PC-3 (cell line): Measurements from ENCODE around the gene TMCC3. TPM values are rescaled to one million over a fixed set of nuclear protein-coding genes. Genes with fewer than 3 reads are reported as not detected.

ENCODE experiments used
- ATAC-seq: fragments of 200-7000 bp; cut with Tn5 transposase; 2 replicates; pipeline ENCODE4 v1.9.1; 2020; ENCODE audit warnings: mild to moderate bottlenecking, moderate library complexity
- BruUV-seq: library from RNA; stranded (reverse); fragments of 400-500 nt; replicated peaks from 2 replicates; lab custom pipeline; 2021; lab: Mats Ljungman, UMichigan
- CTCF ChIA-PET: fragments of 300-600 bp; sonication (Branson Sonifier 250); formaldehyde crosslinking; loops from one replicate; lab custom pipeline; 2022; ENCODE audit warnings: antibody characterized with exemption; lab: Charles Lee
- POLR2A ChIA-PET: fragments of 300-600 bp; sonication (Branson Sonifier 250); formaldehyde crosslinking; loops from one replicate; lab custom pipeline; 2022; ENCODE audit warnings: antibody characterized with exemption; ENCODE audit not compliant: unreplicated experiment; lab: Charles Lee
- DNase-seq: peaks from one replicate; pipeline ENCODE4 v3.0.0-alpha.2; 2015
- H2AFZ ChIP-seq: fragments of 300-600 bp; sonication (generic); 2 replicates; pipeline ENCODE4 v1.6.0; 2016; ENCODE audit warnings: antibody characterized with exemption, low read length
- H3F3A ChIP-seq: fragments of 300-600 bp; sonication (generic); one replicate; pipeline ENCODE4 v1.6.0; 2017; ENCODE audit warnings: antibody characterized with exemption, low read length, control low read depth, mild to moderate bottlenecking; ENCODE audit not compliant: unreplicated experiment
- H3K27ac ChIP-seq: fragments of 300-600 bp; sonication (generic); 2 replicates; pipeline ENCODE4 v1.5.1; 2016; ENCODE audit warnings: mild to moderate bottlenecking, low read length
- H3K27me3 ChIP-seq: fragments of 300-600 bp; sonication (generic); 2 replicates; pipeline ENCODE4 v1.6.1; 2016; ENCODE audit warnings: low read length, mixed read lengths
- H3K36me3 ChIP-seq: fragments of 300-600 bp; sonication (generic); 2 replicates; pipeline ENCODE4 v1.6.1; 2016; ENCODE audit warnings: low read depth, mixed run types, low read length, mixed read lengths
- H3K4me1 ChIP-seq: fragments of 300-600 bp; sonication (generic); 2 replicates; pipeline ENCODE4 v1.5.1; 2016; ENCODE audit warnings: low read length; ENCODE audit not compliant: insufficient read depth
- H3K4me2 ChIP-seq: fragments of 300-600 bp; sonication (generic); 2 replicates; pipeline ENCODE4 v1.6.0; 2016; ENCODE audit warnings: low read length
- H3K4me3 ChIP-seq: fragments of 300-600 bp; sonication (generic); 2 replicates; pipeline ENCODE4 v1.5.1; 2016; ENCODE audit warnings: mild to moderate bottlenecking, low read length, mixed read lengths
- H3K79me2 ChIP-seq: fragments of 300-600 bp; sonication (generic); 2 replicates; pipeline ENCODE4 v1.6.1; 2017; ENCODE audit warnings: low read length, mixed read lengths
- H3K9ac ChIP-seq: fragments of 300-600 bp; sonication (generic); 2 replicates; pipeline ENCODE4 v1.6.0; 2016; ENCODE audit warnings: mild to moderate bottlenecking, low read length
- H3K9me2 ChIP-seq: fragments of 300-600 bp; sonication (generic); replicated peaks from 2 replicates; pipeline ENCODE4 v1.6.1; 2016; ENCODE audit warnings: mixed run types, low read length, mixed read lengths
- H3K9me3 ChIP-seq: fragments of 300-600 bp; sonication (generic); 2 replicates; pipeline ENCODE4 v1.6.1; 2016; ENCODE audit warnings: low read length, mixed read lengths
- H4K20me1 ChIP-seq: fragments of 300-600 bp; sonication (generic); 2 replicates; pipeline ENCODE4 v1.6.1; 2016; ENCODE audit warnings: low read length, mixed read lengths
- EZH2 ChIP-seq: fragments of 300-600 bp; sonication (generic); IDR thresholded peaks from one replicate; pipeline ENCODE4 v1.6.1; 2017; ENCODE audit warnings: antibody characterized with exemption, mild to moderate bottlenecking, low read length; ENCODE audit not compliant: unreplicated experiment
- EZH2phosphoT487 ChIP-seq: fragments of 300-600 bp; sonication (generic); IDR thresholded peaks from 2 replicates; pipeline ENCODE4 v1.6.1; 2018; ENCODE audit warnings: mild to moderate bottlenecking, antibody characterized with exemption, low read length, borderline replicate concordance
- intact Hi-C: fragments of 100-400 bp; cut with micrococcal nuclease; formaldehyde crosslinking; loops from 2 replicates; pipeline ENCODE4 v1.9.0; 2023
- total RNA-seq: library from RNA; depleted of rRNA; stranded (reverse); fragments of >200 nt; gene quantifications from 2 replicates; pipeline ENCODE4 v1.2.3, GENCODE V29; 2014
- TF ChIP-seq, protein P1 (sequence below): fragments of 300-600 bp; sonication (generic); conservative IDR thresholded peaks from 2 replicates; pipeline ENCODE4 v1.5.1; 2017; ENCODE audit warnings: antibody characterized with exemption, low read depth, mild to moderate bottlenecking, low read length

The TMCC3 gene
- total RNA-seq, 1 experiment from 2014 or later: 6.5 TPM

DNA sequence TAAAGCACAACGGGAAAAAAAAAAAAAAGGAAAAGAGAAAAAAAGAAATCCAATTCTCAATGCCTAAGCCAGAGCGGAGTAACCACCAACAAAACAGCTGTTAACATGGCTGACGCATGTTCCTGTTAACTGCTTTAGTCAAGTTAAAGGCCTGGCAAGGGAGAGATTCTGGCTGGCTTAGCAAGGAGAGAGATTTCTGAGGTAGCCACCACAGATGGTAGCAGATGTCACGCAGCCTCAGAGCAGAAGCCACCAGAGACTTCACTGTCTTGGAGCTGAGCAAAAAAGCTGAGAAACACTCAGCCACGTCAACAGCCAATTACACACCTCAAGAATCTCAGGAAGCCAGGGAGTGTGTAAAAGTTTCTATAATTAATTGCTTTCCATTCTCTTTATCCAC is 87.1 kb downstream of the TMCC3 start:
- ATAC-seq (no peak), DNase-seq (no peak)
- no peaks in the 10 kb centered on the region for H3K79me2 ChIP-seq
- no peak overlapping the region for H3K27ac ChIP-seq
- intact Hi-C loops: loop anchor here (5.0 kb wide), 3 partner anchors 34 to 84 kb away; no protein-coding TSS in a partner anchor
- H4K20me1 ChIP-seq: no peaks in the 10 kb centered on the region
- no peaks in the 10 kb centered on the region for H3F3A ChIP-seq
- CTCF ChIA-PET: no interaction called here
- H3K9me3 ChIP-seq: no peaks in the 10 kb centered on the region
- POLR2A ChIA-PET: no interaction called here
- H3K4me2 ChIP-seq: no peak overlapping the region
- H3K4me3 ChIP-seq: no peak overlapping the region
- no peaks in the 10 kb centered on the region for H3K27me3 ChIP-seq
- no peak overlapping the region for H3K9ac ChIP-seq
- no peaks in the 10 kb centered on the region for H3K36me3 ChIP-seq
- no peak overlapping the region for H2AFZ ChIP-seq
- TF ChIP-seq EZH2phosphoT487 (no peak), EZH2 (no peak)
- TF ChIP-seq, protein P1, sequence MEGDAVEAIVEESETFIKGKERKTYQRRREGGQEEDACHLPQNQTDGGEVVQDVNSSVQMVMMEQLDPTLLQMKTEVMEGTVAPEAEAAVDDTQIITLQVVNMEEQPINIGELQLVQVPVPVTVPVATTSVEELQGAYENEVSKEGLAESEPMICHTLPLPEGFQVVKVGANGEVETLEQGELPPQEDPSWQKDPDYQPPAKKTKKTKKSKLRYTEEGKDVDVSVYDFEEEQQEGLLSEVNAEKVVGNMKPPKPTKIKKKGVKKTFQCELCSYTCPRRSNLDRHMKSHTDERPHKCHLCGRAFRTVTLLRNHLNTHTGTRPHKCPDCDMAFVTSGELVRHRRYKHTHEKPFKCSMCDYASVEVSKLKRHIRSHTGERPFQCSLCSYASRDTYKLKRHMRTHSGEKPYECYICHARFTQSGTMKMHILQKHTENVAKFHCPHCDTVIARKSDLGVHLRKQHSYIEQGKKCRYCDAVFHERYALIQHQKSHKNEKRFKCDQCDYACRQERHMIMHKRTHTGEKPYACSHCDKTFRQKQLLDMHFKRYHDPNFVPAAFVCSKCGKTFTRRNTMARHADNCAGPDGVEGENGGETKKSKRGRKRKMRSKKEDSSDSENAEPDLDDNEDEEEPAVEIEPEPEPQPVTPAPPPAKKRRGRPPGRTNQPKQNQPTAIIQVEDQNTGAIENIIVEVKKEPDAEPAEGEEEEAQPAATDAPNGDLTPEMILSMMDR: no peak
- H3K9me2 ChIP-seq: no peaks in the 10 kb centered on the region
- peaks cover 29% of the 10 kb centered on the region for H3K4me1 ChIP-seq
- no TSS peak for BruUV-seq

DNA sequence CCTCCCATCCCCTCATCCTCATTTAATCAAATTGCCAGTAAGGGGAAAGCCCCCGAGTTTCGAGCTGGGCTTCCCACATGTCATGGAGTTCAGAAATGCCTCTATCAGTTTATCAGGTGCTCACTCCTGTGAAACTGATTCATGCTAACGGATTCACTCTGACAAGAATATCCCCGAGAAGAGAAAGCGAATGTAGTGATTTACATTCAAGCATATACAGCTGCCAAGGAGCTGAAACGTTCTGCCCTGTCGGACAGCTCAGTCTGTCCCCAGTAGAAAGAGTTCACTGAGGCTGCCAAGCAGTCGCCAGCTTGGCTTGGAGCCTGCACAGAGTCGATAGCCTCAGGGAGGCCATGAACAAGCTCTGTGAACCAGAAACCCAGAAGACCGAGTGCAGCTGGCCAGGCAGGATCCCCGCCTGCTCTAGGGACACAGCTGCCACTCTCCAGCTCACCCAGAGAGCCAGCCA is 88.4 kb downstream of the TMCC3 start:
- ChIA-PET POLR2A (interaction anchor here (0.7 kb wide), 2 partner anchors 32 to 199 kb away, joined by 3 to 4 read pairs; no protein-coding TSS in a partner anchor), CTCF (interaction anchor here (0.6 to 1.1 kb wide), 2 partner anchors 12 to 33 kb away, joined by 3 read pairs; no protein-coding TSS in a partner anchor)
- H4K20me1 ChIP-seq: no peaks in the 10 kb centered on the region
- no peaks in the 10 kb centered on the region for H3F3A ChIP-seq
- TF ChIP-seq, protein P1: no peak
- no peak for TF ChIP-seq EZH2
- TF ChIP-seq EZH2phosphoT487: no peak
- H3K4me2 ChIP-seq: peak overlapping the region; percentile 71
- no TSS peak for BruUV-seq
- H3K79me2 ChIP-seq: no peaks in the 10 kb centered on the region
- H3K4me3 ChIP-seq: peak overlapping the region; percentile 21
- ATAC-seq (peak; percentile 39), DNase-seq (peak; percentile 89)
- H3K27ac ChIP-seq: peak overlapping the region; percentile 7
- H3K9me3 ChIP-seq: peaks cover 4% of the 10 kb centered on the region; the same call in 1 of the 2 replicates
- peak overlapping the region; percentile 7; the same call in 1 of the 2 replicates for H2AFZ ChIP-seq
- H3K9me2 ChIP-seq: no peaks in the 10 kb centered on the region
- H3K9ac ChIP-seq: no peak overlapping the region
- H3K27me3 ChIP-seq: no peaks in the 10 kb centered on the region
- intact Hi-C loops: loop anchor here (5.0 kb wide), 3 partner anchors 35 to 85 kb away; no protein-coding TSS in a partner anchor
- 0 out of 2 replicates have a peak, but pooled peaks cover 3% of the 10 kb centered on the region for H3K36me3 ChIP-seq
- peaks cover 29% of the 10 kb centered on the region for H3K4me1 ChIP-seq
